SU-DHL-6 (cell line): ENCODE results near the gene QKI.

Source experiments
- H2AFZ ChIP-seq: fragments of 200-600 bp; sonication (generic); 2 replicates; pipeline ENCODE4 v1.6.1; 2014; ENCODE audit warnings: low read depth, mild to moderate bottlenecking, moderate library complexity, mixed read lengths, antibody characterized with exemption, low read length; ENCODE audit not compliant: severe bottlenecking
- H3F3A ChIP-seq: fragments of 200-600 bp; shearing (Covaris generic); 2 replicates; pipeline ENCODE4 v1.6.0; 2016; ENCODE audit warnings: antibody characterized with exemption, mild to moderate bottlenecking; ENCODE audit not compliant: insufficient read depth
- H3K27ac ChIP-seq: fragments of 200-600 bp; sonication (generic); 2 replicates; pipeline ENCODE4 v1.5.1; 2016; ENCODE audit warnings: low read depth, mild to moderate bottlenecking, low read length, moderate library complexity, mixed read lengths
- H3K27me3 ChIP-seq: fragments of 200-600 bp; sonication (generic), shearing (Covaris generic); 2 replicates; pipeline ENCODE4 v1.6.0; 2014; ENCODE audit warnings: mild to moderate bottlenecking, low read length
- H3K36me3 ChIP-seq: fragments of 200-600 bp; sonication (generic); 2 replicates; pipeline ENCODE4 v1.6.1; 2014; ENCODE audit warnings: mild to moderate bottlenecking, low read length, mixed read lengths
- H3K4me2 ChIP-seq: fragments of 300-600, 200-600 bp; shearing (Covaris generic), sonication (generic); 2 replicates; pipeline ENCODE4 v1.6.0; 2014; ENCODE audit warnings: low read length, low read depth, mild to moderate bottlenecking; ENCODE audit not compliant: poor library complexity, severe bottlenecking
- H3K4me3 ChIP-seq: fragments of 200-600 bp; sonication (generic); 2 replicates; pipeline ENCODE4 v1.5.1; 2014; ENCODE audit warnings: antibody characterized with exemption, low read length, mild to moderate bottlenecking, mixed read lengths; ENCODE audit not compliant: insufficient read depth, poor library complexity, severe bottlenecking
- H3K79me2 ChIP-seq: fragments of 200-600 bp; sonication (generic); 2 replicates; pipeline ENCODE4 v1.6.1; 2014; ENCODE audit warnings: mild to moderate bottlenecking, low read length, moderate library complexity; ENCODE audit not compliant: insufficient read depth
- H3K9ac ChIP-seq: fragments of 200-600 bp; sonication (generic); 2 replicates; pipeline ENCODE4 v1.7.0; 2014; ENCODE audit warnings: mild to moderate bottlenecking, low read length
- H3K9me2 ChIP-seq: fragments of 200-600 bp; sonication (generic); replicated peaks from 2 replicates; pipeline ENCODE4 v1.6.1; 2014; ENCODE audit warnings: low read length; ENCODE audit not compliant: insufficient read depth
- H3K9me3 ChIP-seq: fragments of 200-600 bp; sonication (generic); 2 replicates; pipeline ENCODE4 v1.6.1; 2014; ENCODE audit warnings: low read length, mixed read lengths; ENCODE audit not compliant: insufficient read depth
- H4K20me1 ChIP-seq: fragments of 200-600 bp; sonication (generic); 2 replicates; pipeline ENCODE4 v1.6.1; 2014; ENCODE audit warnings: low read depth, mild to moderate bottlenecking, antibody characterized with exemption, low read length, moderate library complexity, mixed read lengths
- EZH2phosphoT487 ChIP-seq: fragments of 200-600 bp; sonication (generic), shearing (Covaris generic); conservative IDR thresholded peaks from 2 replicates; pipeline ENCODE4 v1.6.1; 2018; ENCODE audit warnings: mild to moderate bottlenecking, antibody characterized with exemption, low read length, moderate library complexity, mixed read lengths
- TF ChIP-seq, protein P1 (sequence below): fragments of 200-600 bp; sonication (generic); IDR thresholded peaks from one replicate; pipeline ENCODE4 v1.5.1; 2017; ENCODE audit warnings: antibody characterized with exemption, mild to moderate bottlenecking, low read length, moderate library complexity; ENCODE audit not compliant: insufficient read depth, poor library complexity, severe bottlenecking

The QKI gene

DNA sequence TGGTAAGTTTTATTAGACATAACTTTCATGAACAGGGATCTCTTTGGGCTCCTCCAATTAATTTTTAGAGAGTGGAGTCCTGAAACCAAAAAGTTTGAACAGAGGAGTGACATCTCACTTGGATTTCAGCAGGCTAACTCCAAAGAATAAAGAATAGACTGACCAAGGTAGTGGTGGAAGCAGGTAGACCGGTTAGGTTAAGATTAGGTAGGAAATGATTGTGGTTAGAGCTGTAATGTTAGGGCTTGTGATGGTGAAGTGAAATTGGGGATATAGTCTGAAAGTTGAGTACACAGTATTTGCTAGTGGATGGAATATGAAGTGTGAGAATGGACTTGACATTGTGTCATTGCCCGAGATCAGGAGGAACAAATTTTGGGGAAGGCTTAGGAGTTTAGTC, 27.8 kb downstream of the QKI start:
- Histone ChIP-seq H2AFZ (no peak overlapping the region), H3K79me2 (peaks cover 90% of the 10 kb centered on the region), H3K27ac (no peak overlapping the region), H3K4me2 (no peak overlapping the region), H3K9me2 (no peaks in the 10 kb centered on the region), H3K9ac (no peak overlapping the region), H3K4me3 (no peak overlapping the region), H3K27me3 (no peaks in the 10 kb centered on the region), H3F3A (no peaks in the 10 kb centered on the region), H3K36me3 (no peaks in the 10 kb centered on the region), H4K20me1 (peaks cover 38% of the 10 kb centered on the region), H3K9me3 (no peaks in the 10 kb centered on the region)
- TF ChIP-seq, protein P1, sequence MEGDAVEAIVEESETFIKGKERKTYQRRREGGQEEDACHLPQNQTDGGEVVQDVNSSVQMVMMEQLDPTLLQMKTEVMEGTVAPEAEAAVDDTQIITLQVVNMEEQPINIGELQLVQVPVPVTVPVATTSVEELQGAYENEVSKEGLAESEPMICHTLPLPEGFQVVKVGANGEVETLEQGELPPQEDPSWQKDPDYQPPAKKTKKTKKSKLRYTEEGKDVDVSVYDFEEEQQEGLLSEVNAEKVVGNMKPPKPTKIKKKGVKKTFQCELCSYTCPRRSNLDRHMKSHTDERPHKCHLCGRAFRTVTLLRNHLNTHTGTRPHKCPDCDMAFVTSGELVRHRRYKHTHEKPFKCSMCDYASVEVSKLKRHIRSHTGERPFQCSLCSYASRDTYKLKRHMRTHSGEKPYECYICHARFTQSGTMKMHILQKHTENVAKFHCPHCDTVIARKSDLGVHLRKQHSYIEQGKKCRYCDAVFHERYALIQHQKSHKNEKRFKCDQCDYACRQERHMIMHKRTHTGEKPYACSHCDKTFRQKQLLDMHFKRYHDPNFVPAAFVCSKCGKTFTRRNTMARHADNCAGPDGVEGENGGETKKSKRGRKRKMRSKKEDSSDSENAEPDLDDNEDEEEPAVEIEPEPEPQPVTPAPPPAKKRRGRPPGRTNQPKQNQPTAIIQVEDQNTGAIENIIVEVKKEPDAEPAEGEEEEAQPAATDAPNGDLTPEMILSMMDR, result no peak
- no peak for TF ChIP-seq EZH2phosphoT487

GRCh38 chr6:163444077-163444476, 29.6 kb downstream of the QKI start:
- Histone ChIP-seq H3K79me2 (peaks cover 90% of the 10 kb centered on the region), H3K4me2 (no peak overlapping the region), H4K20me1 (peaks cover 36% of the 10 kb centered on the region)

DNA sequence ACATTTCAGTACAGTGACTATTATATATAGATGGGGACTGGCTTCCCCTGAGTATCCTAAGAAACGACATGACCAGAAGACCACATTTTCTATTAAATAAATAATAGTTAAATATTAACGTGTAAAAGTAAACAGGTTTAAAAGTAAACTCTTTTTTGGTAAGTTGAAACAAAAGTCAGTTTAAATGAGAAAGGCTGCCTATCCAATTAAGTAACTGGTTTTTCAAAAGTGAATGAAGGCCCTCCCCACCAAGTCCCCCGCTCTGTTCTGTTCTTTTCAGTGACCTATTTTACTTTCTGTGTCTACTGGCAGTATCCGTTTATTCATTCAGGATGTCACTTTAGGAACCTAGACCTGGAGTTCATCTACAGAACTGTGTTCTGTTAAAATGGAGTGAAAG, 32.0 kb downstream of the QKI start:
- Histone ChIP-seq H3K9me2 (no peaks in the 10 kb centered on the region), H2AFZ (no peak overlapping the region), H3K36me3 (no peaks in the 10 kb centered on the region), H3K4me3 (no peak overlapping the region), H3K79me2 (peaks cover 92% of the 10 kb centered on the region), H3K9ac (no peak overlapping the region), H3F3A (no peaks in the 10 kb centered on the region), H3K9me3 (no peaks in the 10 kb centered on the region), H4K20me1 (peaks cover 33% of the 10 kb centered on the region), H3K27me3 (no peaks in the 10 kb centered on the region), H3K4me2 (no peak overlapping the region), H3K27ac (no peak overlapping the region)
- TF ChIP-seq, protein P1, result no peak
- TF ChIP-seq EZH2phosphoT487, result no peak

More at GRCh38 chr6:163444077-163444476, 29.6 kb downstream of the QKI start:
- H3K27ac ChIP-seq, result no peak overlapping the region
- TF ChIP-seq, protein P1, result no peak
- TF ChIP-seq EZH2phosphoT487, result no peak
- H3K4me3 ChIP-seq, result no peak overlapping the region
- no peaks in the 10 kb centered on the region for H3K9me3 ChIP-seq
- no peaks in the 10 kb centered on the region for H3K27me3 ChIP-seq
- no peaks in the 10 kb centered on the region for H3K36me3 ChIP-seq
- H3K9ac ChIP-seq, result no peak overlapping the region
- H3K9me2 ChIP-seq, result no peaks in the 10 kb centered on the region
- no peaks in the 10 kb centered on the region for H3F3A ChIP-seq
- no peak overlapping the region for H2AFZ ChIP-seq
